Measurements from ENCODE around the gene ARHGEF16.

ARHGEF16 gene

GRCh38 chr1:3469104-3469848, 14.8 kb downstream of the ARHGEF16 start:
- no peak for DNase-seq

- no peak for DNase-seq
Measured at GRCh38 chr1:3469849-3470649, 15.6 kb downstream of the ARHGEF16 start.

- DNase-seq, result no peak
Measured at GRCh38 chr1:3470650-3471355, 16.3 kb downstream of the ARHGEF16 start.

- DNase-seq, result no peak
Measured at GRCh38 chr1:3471356-3472087, 17.1 kb downstream of the ARHGEF16 start.

- no peak for DNase-seq
Measured at GRCh38 chr1:3472088-3472850, 17.8 kb downstream of the ARHGEF16 start.

GRCh38 chr1:3472906-3473305, 18.4 kb downstream of the ARHGEF16 start:
- DNase-seq, result no peak

GRCh38 chr1:3473381-3473844, 18.9 kb downstream of the ARHGEF16 start:
- DNase-seq, result no peak

- no peak for DNase-seq
Measured at GRCh38 chr1:3474016-3474415, 19.6 kb downstream of the ARHGEF16 start.

GRCh38 chr1:3474421-3474820, 20.0 kb downstream of the ARHGEF16 start:
- DNase-seq, result no peak

GRCh38 chr1:3475839-3476573, 21.5 kb downstream of the ARHGEF16 start:
- DNase-seq, result no peak

- DNase-seq, result no peak
Measured at GRCh38 chr1:3476666-3477065, 22.2 kb downstream of the ARHGEF16 start.

GRCh38 chr1:3477241-3477995, 23.0 kb downstream of the ARHGEF16 start:
- DNase-seq, result no peak

GRCh38 chr1:3478187-3478586, 23.7 kb downstream of the ARHGEF16 start:
- DNase-seq, result no peak

GRCh38 chr1:3479511-3480368, 25.3 kb downstream of the ARHGEF16 start:
- DNase-seq, result no peak

GRCh38 chr1:3480369-3480719, 25.9 kb downstream of the ARHGEF16 start:
- no peak for DNase-seq

- DNase-seq, result no peak
Measured at GRCh38 chr1:3481046-3481445, 26.6 kb downstream of the ARHGEF16 start.

- no peak for DNase-seq
Measured at GRCh38 chr1:3481836-3482375, 27.4 kb downstream of the ARHGEF16 start.

- DNase-seq, result no peak
Measured at GRCh38 chr1:3482378-3482849, 27.9 kb downstream of the ARHGEF16 start.

- no peak for DNase-seq
Measured at GRCh38 chr1:3483380-3483779, 28.9 kb downstream of the ARHGEF16 start.

All from SIG-M5 (cell line).